ENCODE results near the gene C2.

The C2 gene

DNA sequence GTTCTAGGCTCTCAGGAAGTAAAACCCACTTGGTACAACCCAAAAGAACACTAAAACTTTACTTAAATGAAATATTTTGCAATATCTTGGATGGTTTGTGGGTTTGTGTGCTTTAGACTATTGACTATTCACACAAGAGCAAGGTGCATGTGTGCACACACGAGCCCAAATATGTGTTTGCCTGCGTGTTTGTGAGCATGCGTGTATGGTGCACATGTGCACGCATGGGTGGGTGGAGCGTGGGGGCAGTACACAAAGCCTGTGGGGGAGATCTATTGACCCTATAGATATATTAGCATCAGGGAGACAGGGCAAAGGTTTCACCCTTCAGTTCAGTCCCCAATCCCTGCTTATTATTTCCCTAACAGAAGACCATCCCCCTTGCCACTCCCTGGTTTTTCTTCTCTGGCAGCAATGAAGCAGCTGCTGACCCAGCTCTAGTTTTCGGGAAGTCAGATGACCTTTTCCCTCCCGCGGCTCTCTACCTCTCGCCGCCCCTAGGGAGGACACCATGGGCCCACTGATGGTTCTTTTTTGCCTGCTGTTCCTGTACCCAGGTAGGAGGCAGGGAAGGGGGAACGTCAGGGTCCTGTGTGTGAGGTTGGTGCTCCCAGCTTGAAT is at the start of gene C2:
Gene C2 (plus strand): TSS at position 476 of the 621 bp plus-strand sequence. CDS start 36 bp downstream, at position 512.
- DNase-seq = no peak

DNA sequence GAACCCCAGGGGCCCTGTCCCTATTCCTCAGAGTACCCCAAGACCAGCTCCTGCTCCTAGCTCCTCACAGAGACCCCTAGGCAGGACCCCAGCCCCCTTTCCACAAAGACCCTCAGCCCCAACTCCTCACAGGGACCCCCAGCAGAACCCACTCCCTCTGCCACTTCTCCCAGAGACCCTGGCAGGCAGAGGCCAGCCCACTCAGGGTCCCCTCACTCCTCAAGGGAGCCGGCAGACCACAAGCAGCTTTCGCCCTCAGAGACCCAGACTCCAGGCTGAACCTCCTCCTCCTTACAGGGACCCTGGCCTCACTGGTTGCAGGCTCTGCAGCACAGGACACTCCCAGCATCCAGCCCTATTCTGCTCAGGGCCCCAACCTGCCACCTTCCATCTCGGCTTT is 49.3 kb upstream of the C2 start:
- no peak for DNase-seq

DNA sequence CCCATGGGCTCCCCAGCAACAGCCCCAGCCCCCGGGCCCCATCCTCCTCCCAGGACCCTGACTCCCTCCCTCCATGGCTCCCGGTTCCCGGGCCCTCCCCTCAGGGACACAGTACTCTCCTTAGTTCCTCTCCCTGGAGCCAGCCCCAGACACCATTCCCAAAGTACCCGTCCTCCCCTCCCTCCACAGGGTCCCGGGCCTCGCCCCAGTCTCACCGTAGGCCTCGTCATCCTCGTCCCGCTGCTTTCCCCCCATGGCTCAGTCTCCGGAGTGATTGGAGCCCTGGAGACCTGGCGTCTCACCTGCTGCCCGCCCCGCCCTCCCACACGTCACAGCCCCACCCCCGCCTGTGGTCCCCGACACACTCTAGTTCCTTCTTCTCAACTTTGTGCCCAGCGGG is 48.8 kb upstream of the C2 start, which contains the start of gene SLC44A4:
Gene SLC44A4 (minus strand): TSS at position 272 of the 400 bp plus-strand sequence. CDS start 17 bp downstream, at position 255.
- DNase-seq = no peak

DNA sequence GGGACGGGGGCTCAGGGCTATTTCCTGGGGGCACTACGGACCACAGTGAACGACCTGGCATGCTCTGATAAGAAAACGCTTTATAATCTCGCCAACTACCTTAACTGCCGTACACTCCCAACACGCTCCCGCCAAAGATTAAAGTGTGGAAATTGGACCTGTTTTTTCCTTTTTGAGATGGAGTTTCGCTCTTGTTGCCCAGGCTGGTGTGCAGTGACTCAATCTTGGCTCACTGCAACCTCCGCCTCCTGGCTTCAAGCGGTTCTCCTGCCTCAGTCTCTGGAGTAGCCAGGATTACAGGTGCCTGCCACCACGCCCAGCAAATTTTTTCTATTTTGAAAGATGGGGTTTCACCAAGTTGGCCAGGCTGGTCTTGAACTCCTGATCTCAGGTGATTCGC is 48.4 kb upstream of the C2 start:
- DNase-seq = no peak

DNA sequence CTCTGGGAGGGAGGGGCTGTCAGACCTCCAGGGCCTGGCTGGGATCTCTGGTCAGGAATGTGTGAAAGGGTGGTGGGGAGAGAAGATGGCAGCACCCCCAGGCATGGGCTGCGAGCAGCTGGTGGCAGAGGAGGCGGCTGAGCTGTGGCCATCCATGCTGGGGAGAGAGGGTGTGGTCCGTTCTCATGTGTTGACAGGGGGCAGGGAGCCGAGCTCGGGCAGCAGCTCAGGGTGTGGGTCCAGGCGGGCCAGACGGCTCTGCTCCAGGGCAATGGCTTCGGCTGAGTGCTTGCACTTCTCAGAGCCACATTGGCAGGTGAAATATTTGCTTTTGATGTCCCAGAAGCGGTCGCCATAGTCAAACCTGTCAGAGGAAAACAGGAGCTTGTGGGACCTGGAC is 47.6 kb upstream of the C2 start:
- DNase-seq = no peak

DNA sequence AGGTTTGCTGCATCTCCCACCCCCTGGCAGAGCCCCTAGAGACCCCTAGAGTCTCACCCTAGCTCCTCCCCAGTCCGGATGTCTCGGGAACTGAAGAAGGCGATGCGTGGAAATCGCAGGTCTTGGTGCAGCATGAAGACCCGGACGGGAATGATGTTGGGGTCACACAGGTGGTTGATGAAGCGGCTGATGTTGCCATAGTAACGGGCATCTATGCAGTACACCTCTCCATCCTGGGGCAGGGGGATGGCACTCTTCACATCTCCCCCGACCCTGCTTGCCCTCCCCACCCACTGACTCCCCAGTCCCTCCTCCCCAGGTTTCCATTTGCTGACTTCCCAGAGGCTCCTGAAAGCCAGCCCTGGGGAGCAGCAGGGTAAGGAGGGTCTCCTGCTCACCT is 46.9 kb upstream of the C2 start:
- DNase-seq = no peak

DNA sequence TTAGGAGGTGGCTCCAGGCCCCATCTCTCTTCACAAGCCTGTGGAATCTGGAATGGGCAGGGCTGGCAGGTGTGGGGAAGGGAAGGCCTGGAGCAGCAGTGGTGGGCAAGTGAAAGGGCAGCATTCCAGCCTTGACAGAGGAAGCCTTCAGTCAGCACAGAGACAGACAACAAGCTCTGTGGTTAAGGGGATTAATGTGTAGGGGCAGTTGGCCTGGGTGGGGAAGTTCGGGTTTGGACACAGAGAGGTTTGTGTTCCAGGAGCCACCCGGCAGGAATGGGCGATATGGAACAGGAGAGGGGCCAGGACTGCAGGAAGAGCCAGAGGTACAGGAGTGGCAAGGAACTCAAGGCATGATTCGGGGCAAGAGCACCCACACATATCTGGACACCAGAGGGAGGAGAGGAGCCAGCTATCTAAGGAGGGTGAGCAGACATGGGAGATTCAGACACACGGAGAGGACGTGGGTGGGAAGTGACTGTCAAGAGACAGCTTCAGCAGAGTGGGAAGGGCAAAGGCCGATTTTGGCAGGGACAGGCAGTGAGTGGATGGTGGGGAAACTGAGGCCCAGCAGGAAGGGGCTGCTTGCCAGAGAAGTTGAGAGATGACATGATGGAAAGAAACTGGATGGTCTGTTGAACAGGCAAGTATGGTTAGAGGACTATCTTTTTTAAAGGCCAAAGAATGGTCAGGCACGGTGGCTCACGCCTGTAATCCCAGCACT is 46.2 kb upstream of the C2 start:
- no peak for DNase-seq

DNA sequence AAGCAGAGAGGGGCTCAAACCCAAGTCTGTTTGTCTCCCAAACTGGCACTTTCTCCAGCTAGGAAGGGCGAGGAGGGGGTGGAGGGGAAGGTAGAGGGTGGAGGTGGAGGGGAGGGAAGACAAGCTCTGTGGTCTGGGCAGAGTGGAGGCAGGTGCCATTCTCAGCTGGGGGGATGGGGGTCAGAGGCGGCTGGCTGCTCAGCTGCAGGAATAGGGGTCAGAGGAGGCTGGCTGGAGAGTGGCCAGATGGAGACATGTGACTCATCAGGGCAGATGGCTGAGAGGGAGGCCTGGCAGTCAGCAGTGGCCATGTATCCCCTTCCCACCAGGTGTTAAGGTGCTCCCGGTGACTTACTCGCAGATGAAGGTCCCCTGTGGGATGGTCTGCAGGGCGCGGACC is 45.2 kb upstream of the C2 start:
- DNase-seq = no peak

DNA sequence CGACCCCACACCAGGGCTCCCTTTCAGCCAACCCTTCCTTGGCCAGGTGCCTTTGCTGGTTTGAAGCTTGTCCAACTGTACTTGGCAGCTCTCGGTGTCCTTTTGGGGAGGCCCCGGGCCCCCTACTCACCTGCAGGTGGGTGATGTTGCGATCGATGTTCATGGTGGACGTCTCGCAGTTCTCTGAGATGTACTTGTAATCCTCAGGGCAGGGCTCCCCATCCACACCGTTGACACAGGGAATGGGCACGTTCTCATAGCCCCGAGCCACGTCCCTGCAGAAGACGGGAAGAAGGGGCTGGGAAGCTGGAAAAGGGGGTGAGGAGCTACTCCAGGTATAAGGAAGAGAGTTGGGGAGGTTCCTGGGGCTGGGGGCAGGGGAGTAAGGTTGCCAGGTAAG is 43.8 kb upstream of the C2 start:
- no peak for DNase-seq

DNA sequence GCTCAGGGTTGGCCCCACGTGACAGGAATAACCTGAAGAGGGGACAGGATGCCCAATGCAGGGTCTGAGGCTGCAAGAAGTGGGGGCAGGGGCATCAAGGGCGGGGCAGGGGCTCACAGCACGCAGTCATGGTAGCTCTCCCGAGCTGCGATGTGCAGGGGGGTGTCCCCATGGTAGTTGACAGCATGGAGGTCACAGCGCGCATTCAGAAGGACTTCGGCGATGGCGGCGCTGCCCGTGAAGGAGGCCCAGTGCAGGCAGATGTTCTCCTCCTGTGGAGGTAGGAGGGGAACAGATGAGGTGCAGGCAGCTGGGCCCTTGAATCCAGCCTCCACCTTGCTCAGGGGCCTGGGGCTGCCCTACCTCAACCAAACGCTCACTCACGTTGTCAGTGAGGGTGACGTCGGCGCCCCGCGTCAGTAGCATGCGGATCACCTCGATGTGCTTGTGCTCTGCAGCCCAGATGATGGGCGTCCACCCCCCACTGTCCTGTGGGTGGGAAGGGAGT is 42.9 kb upstream of the C2 start:
- no peak for DNase-seq

DNA sequence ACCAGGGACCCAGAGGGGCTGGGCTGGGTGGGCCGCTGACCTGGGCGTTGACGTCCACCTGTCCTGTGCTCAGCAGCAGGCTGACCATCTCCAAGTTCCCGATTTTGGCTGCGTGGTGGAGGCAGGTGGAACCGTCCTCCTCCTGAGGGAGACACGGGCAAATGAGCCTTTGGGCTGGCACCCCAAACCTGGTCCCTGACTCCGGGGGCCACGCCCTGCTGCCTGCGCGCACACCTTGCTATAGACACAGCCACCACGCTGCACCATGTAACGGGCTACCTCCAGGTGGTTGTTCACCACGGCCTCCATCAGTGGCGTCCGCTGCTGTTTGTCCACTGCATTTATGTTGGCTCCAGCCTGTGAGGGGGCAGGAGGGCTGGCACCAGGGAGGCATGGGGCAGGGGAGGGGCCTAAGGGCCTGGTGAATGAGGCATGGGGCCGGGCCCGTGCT is 41.0 kb upstream of the C2 start:
- no peak for DNase-seq

DNA sequence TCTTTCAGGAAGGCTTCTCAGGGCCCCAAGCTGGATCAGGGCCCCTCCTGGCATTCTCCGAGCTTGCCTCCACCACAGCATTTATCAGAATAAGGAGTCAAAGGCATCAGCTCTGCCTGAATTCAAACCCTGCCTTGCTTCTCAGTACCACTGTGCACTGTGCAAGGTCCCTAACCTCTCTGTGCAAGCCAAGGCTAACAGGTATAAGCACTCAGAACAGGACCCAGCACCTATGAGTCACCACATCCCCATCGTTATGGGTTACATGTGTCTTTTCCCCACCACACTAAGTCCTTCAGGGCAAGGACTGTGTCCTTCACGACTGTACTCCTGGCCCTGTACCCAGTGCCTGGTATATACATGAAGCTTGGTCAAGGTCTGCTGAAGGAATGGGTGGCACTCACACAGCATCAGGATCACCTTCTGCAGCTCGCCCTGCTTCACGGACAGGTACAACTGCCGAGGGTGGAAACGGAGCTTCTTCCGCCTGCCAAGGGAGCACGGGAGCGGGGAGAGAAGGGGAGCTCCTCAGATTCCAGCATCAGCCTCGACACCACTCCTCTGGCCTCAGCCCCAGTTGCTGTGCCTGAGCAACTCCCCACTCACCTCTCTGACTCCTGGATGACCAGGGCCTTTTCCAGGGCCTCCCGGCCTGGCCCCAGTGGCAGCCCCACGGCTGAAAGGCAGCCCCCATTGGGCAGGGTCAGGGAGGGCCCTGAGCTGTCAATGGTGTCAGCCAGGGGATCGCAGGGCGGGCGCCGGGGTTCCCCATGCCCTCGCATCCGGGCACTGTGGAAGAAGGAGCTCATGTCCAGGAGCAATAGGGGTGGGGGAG is 40.1 kb upstream of the C2 start:
- no peak for DNase-seq

DNA sequence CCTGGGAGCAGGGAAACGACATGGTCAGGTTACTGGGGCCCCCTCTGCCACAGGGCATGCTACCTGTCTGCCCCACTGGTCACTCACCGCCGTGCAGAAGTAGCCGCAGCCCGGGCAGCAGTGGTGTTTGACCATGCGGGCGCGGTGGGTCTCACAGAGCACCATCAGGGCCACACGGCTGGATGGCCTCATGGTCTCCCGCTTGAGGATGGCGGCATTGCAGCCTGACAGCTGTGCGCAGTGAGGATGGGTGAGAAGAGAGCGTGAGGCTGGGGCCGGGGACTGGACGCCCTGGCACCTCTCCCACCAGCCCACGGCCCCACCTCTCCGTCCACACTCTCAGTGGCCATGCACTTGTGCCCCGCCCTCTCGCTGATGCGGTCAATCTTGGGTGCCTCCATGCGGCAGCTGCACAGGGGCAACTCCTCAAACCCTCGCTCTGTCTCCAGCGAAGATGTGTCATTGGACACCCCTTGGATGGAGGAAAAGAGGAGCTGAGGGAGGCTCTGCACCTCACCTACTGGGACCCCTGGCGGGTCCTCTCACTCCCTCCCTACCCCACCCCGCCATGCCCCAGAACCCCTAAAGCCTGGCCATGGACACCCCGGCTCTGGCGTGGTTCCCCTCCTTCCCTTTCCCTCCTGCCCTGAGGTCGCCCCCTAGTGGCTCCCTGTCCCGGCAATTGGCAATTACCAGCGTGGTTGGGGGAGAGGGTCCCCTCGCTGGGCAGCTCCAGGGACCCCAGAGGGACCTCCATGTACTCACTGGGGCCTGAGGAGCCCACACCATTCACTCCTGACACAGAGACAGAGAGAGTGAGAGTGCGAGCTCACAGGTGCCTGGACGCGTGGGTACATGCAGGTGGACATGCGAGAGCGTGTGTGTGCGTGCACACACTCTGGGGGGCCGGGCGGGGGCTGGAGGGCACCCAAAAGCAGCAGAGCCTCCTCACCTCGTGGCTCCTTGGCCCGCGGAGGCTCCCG is 39.0 kb upstream of the C2 start:
- DNase-seq = no peak

DNA sequence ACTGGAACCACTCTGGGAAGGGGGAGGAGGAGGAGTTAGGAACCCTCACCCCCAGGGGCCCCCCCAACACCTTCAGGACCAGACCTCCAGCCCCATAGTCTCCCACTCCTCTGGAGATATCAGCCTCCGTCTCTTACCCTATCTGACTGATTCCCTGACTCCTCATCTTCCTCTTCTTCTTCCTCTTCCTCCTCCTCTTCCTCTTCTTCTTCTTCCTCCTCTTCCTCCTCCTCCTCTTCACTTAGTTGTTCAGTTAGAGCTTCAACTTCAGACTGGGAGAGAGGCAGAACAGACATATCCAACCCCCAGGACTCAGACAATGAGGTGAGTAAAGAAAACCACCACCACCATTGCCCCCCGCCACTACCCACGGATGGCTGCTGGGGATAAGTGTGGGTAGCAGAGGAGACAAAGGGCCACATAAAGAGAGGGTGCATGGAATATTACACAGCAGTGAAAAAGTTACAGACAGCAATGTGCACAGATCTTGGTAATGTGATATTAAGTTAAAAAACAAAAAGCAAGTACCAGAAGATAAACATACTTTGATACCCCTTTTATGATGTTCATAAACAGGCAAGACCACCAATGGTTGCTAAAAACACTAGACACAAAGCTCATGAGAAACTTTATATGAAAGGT is 38.1 kb upstream of the C2 start:
- DNase-seq = no peak

DNA sequence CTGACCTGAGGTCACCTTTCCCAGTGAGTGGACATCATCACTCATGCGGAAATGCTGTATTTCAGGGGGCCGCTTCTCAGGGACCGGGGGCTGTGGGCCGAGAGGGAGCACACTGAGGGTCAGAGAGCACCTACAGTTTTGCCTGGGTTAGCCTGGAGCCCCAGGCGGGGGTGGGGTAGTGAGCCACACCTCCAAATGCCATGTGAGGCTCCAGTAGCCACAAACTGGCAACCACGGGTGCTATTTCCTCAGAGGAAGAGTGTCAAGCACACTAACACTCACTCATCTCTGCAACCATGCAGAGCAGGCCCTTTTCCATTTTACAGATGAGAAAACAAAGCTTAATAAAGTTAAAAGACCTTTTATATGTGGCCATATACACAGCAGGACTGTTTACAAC is 34.7 kb upstream of the C2 start:
- DNase-seq = no peak

DNA sequence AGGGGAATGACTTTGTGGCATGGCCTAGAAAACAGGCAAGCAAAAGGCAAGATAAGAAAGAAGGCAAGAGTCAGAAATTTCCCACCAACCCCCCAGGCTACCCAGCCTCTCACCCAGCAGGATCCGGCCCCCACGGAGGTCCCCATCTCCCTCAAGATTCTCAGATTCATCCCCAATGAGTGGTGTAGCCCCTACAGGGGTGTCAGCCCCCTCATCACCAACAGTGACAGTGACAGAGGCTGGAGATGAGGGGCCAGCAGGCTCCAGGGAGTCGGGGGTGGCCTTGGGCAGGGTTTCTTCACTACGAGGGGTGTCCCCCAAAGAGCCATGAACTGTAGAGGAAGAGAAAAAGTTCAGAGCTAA is 31.0 kb upstream of the C2 start:
- no peak for DNase-seq

DNA sequence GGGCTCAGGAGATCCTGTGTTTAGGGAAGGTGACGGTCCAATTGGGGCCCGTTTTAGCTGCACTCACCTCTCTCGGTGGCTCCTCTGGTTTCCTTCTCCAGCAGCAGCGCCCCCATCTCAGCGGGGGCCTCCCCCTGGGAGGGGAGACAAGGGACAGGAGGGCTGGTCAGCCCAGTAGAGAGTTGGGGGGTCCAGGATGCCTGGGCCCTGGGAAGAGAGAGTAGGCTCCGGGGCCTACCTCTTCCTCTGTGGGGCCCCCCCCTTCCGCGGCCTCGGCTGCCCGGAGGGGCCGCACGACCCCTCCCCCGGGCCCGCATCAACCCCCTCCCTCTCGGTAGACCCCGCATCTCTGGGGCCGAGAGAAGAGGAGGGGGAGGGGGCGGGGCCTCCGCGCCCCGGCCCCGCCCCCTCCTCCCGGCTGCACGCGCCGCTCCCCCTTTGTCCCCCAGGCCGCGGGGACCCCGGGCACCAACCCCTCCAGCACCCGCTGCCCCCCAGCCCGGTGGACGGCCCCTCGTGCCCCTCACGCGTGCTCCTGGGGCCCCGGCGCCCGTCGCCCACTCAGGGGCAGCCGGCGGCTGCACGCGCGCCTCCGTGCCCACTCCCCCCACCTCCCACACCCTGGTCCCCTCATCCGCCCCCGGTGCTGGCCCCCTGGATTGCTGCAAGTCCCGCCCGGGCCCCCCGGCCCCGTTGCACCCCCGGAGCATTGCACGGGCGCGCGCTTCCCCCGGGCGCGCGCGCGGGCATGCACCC is 30.5 kb upstream of the C2 start:
- no peak for DNase-seq

DNA sequence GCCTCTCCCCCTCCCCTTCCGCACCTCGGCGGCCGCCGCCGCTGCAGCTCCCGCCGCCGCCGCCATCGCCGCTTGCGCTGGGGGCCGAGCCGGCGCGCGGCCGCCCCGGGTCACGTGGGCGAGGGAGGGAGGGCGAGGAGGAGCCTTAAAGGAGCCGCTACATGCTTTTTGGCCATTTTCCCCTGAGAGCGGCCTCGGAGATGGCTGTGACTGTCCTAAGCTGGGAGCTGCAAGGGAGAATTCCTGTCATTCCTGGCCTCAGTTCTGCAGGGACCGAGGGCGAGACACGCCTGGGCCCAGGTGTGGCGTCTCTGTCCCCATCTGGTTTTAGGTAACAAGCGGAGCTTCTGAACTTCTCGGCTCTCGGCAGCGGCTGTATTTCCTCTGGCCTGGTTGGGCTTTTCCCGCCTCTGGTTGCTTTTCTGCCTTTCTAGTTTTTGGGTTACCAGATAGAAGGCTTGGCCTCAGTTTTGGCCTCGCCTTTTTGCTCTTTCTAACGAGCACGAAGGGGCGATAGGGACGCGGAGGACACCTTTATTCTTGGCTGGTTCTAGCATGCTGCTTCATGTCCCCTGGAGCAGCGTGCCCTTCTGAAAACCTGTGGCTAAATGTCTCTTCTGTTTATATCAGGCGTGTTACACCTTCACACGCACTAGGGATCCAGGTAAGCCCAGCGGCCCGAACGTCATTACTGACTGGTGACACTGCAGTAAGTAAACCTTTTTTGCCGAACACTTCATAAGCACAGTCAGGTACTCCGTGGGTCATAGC is 29.7 kb upstream of the C2 start, which contains the start of gene EHMT2:
Gene EHMT2 (minus strand): TSS at position 87 of the 771 bp plus-strand sequence. CDS start 21 bp downstream, at position 66.
- peak; percentile 92 for DNase-seq

DNA sequence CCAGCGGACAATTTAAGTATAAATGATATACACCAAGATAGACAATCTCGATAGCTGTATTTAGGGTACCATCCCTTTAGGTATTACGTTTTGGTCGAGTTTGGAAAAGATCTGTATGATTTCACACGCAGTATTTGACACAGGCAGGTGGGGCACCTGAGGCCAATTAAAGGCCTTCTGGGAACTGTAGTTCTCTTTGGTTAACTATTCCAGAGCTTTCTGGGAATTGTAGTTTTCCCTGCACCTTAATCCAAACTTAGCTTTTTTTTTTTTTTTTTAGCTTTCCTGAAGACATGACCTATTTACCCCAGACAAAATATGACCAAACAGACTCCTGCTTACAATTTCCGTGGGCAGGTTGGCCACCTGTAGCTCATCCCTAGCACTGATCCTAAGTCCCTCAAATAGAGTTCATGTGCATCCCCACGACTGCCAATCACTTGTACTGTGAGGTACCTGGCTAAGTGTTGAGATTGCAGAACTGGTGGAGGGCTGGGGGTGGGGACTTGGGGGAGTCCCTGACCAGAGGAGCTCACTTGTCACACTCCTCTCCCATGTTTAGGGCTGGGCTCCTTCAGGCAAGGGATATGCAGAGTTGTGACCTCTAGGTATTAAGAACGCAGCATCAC is 29.0 kb upstream of the C2 start:
- peak; percentile 65 for DNase-seq

DNA sequence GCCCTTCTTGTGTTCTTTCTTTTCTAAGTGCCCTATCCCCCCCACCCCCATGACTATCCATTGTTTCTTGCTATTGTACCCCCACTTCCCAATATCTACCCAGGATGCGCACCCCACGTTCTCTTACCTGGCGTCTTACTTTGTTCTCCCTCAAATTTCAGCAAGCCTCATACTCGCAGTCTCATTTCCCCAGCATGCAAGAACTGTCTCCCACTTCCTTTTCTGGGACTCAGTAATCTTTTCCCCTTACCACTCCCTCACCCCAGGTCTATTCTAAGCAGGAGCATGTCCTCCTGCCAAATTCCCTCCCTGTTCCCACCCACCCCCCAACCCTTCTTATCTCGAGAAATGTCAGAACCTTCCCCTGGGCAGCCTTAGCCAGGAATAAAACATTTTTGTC is 28.3 kb upstream of the C2 start:
- DNase-seq = no peak
